Stimulated activated CD8-positive, alpha-beta memory T cell treated with anti-CD3 and anti-CD28 coated beads, Interleukin-12 subunit alpha, Interleukin-12 subunit beta, amount 100 ng/mL, for 4 hours (primary cell): ENCODE results near the gene CPB2.

Experiments
- DNase-seq: peaks from one replicate; pipeline ENCODE4 v3.0.0-alpha.2; 2020; ENCODE audit warnings: low read depth

The CPB2 gene

GRCh38 chr13:46126552-46127357 is 21.9 kb upstream of the CPB2 start:
- DNase-seq = peak; percentile 28

GRCh38 chr13:46126056-46126455 is 21.2 kb upstream of the CPB2 start:
- DNase-seq = no peak

GRCh38 chr13:46124967-46125933 is 20.4 kb upstream of the CPB2 start:
- no peak for DNase-seq

- DNase-seq = no peak
Observed at GRCh38 chr13:46124531-46124966, 19.7 kb upstream of the CPB2 start.

- no peak for DNase-seq
Observed at GRCh38 chr13:46122304-46122703, 17.5 kb upstream of the CPB2 start.

- DNase-seq = no peak
Observed at GRCh38 chr13:46121597-46122163, 16.8 kb upstream of the CPB2 start.

- DNase-seq = no peak
Observed at GRCh38 chr13:46121033-46121432, 16.2 kb upstream of the CPB2 start.

- no peak for DNase-seq
Observed at GRCh38 chr13:46119883-46120614, 15.2 kb upstream of the CPB2 start.

GRCh38 chr13:46116653-46117502 is 12.0 kb upstream of the CPB2 start:
- no peak for DNase-seq

GRCh38 chr13:46114613-46115012 is 9.8 kb upstream of the CPB2 start:
- no peak for DNase-seq

GRCh38 chr13:46113596-46113995 is 8.8 kb upstream of the CPB2 start:
- no peak for DNase-seq

GRCh38 chr13:46111151-46111550 is 6.3 kb upstream of the CPB2 start:
- DNase-seq = no peak

GRCh38 chr13:46109451-46109850 is 4.6 kb upstream of the CPB2 start:
- DNase-seq = no peak

- DNase-seq = no peak
Observed at GRCh38 chr13:46106839-46107371, 2.1 kb upstream of the CPB2 start.

GRCh38 chr13:46103037-46103436 is 1.8 kb downstream of the CPB2 start:
- no peak for DNase-seq

- DNase-seq = no peak
Observed at GRCh38 chr13:46102255-46102605, 2.6 kb downstream of the CPB2 start.

GRCh38 chr13:46101484-46102254 is 3.2 kb downstream of the CPB2 start:
- no peak for DNase-seq

- DNase-seq = no peak
Observed at GRCh38 chr13:46101002-46101401, 3.8 kb downstream of the CPB2 start.

GRCh38 chr13:46100191-46100815 is 4.5 kb downstream of the CPB2 start:
- no peak for DNase-seq

- DNase-seq = no peak
Observed at GRCh38 chr13:46097663-46098062, 7.2 kb downstream of the CPB2 start.
